ENCODE measurements around the gene SBDS. TPM values are rescaled to one million over a fixed set of nuclear protein-coding genes. Genes with fewer than 3 reads are reported as not detected.

Gene SBDS
- 61.2 and 73.4 TPM in 2 replicates for total RNA-seq

GRCh38 chr7:66995050-66995776 is at the start of gene SBDS:
TSS of gene SBDS (minus strand) at chr7:66995586. CDS start at chr7:66995417, 169 bp downstream.

GRCh38 chr7:66996444-66997191 is 1.2 kb upstream of the SBDS start, which contains the start of gene TYW1:
TSS of gene TYW1 (plus strand) at chr7:66996833. CDS start at chr7:66996979, 146 bp downstream.

Other genes starting within 250 kb of the SBDS start
- 87.3 and 91.9 TPM in 2 replicates for gene TMEM248, start 74.4 kb downstream of the SBDS start, total RNA-seq
- gene TYW1, start 1.2 kb upstream of the SBDS start, total RNA-seq = 11.2 and 47.7 TPM in 2 replicates

Data from epithelial cell of alveolus of lung (primary cell).